Measurements from ENCODE around the gene NAT8L.

DNA sequence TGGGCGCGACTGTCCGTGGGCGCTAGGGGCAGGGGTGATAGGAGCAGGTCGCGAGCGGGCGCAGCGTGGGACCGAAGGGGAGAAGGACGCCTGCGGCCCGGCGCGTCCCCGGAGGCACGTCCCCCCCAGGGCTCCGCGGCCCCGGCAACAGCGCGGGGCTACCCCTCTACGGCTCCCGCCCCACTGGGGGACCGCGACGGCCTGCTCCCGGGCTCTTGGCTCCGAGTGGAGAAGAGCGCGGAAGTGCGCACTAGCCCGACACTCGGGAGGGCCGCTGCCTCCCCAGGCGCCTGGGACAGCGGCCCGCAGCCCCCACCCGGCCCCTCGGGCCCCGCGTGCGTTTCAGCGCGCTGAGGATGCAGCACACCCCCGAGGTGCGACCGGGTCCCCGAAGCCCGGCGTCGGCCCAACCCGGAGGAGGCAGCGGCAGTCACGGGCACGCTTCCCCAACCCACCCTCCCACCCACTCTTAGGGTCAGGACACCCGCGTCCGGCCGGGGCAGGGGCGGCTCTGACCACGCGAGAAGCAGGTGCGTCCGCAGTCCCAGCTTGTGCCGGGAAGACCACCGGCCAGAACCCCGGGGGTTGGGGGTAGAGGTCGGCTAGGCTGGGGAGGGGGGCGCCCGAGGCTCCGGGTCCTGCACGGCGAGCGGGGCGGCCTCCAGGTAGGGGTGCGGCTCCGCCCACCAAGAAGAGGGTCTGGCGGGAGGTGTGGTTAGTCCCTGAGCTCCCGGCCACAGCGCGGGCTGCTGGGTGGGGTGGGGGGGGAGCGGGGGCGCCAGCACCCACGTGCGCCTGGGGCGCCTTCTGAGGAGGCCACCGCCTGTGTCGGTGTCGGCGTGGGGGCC is 18.5 kb upstream of the NAT8L start:
- TF ChIP-seq CTCF (IDR thresholded peaks at IDR 0.05) (no peak), EP300 (IDR thresholded peaks at IDR 0.05; ENCODE audit: low read depth) (no peak)
